ENCODE measurements around the gene RPP25L. TPM values are rescaled to one million over a fixed set of nuclear protein-coding genes. Genes with fewer than 3 reads are reported as not detected.

RPP25L gene
- polyA plus RNA-seq, 1 experiment, result 19.4 TPM

DNA sequence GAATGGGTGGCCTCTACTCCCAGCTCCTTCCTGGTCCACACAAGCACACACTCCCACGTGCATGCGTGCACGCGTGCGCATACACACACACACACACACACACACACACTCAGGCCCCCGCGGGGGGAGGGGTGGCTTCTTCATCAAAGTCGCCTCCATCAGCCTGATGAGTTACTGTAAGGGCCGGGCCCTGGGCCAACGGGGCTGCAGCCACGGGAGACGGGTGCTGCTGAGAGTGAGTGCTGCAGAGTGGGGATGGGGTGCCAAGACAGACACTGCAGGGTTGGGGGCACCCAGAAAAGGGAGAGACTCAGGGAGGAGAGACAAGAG, 40.5 kb downstream of the RPP25L start:
- no peak for DNase-seq (ENCODE audit: low read depth, low spot score)
- POLR2A ChIA-PET, result no interaction called here
- CTCF ChIA-PET, result interaction anchor here (1.3 kb wide), 1 partner anchor 20 kb away, joined by 3 read pairs; no protein-coding TSS in a partner anchor
- TF ChIP-seq, protein P1, sequence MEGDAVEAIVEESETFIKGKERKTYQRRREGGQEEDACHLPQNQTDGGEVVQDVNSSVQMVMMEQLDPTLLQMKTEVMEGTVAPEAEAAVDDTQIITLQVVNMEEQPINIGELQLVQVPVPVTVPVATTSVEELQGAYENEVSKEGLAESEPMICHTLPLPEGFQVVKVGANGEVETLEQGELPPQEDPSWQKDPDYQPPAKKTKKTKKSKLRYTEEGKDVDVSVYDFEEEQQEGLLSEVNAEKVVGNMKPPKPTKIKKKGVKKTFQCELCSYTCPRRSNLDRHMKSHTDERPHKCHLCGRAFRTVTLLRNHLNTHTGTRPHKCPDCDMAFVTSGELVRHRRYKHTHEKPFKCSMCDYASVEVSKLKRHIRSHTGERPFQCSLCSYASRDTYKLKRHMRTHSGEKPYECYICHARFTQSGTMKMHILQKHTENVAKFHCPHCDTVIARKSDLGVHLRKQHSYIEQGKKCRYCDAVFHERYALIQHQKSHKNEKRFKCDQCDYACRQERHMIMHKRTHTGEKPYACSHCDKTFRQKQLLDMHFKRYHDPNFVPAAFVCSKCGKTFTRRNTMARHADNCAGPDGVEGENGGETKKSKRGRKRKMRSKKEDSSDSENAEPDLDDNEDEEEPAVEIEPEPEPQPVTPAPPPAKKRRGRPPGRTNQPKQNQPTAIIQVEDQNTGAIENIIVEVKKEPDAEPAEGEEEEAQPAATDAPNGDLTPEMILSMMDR (IDR thresholded peaks at IDR 0.05; ENCODE audit: low read depth, low read length), result no peak
- peaks cover 87% of the 10 kb centered on the region for H3K27me3 ChIP-seq (ENCODE audit: control insufficient read depth, insufficient read depth, low read length)
- H3K9me3 ChIP-seq (ENCODE audit: control insufficient read depth, insufficient read depth, low read length), result no peaks in the 10 kb centered on the region; the same call in 1 of the 2 replicates
- H3K4me3 ChIP-seq (ENCODE audit: low read depth, low read length), result no peak overlapping the region
- no peak overlapping the region for H3K27ac ChIP-seq (ENCODE audit: low read depth, low read length)

DNA sequence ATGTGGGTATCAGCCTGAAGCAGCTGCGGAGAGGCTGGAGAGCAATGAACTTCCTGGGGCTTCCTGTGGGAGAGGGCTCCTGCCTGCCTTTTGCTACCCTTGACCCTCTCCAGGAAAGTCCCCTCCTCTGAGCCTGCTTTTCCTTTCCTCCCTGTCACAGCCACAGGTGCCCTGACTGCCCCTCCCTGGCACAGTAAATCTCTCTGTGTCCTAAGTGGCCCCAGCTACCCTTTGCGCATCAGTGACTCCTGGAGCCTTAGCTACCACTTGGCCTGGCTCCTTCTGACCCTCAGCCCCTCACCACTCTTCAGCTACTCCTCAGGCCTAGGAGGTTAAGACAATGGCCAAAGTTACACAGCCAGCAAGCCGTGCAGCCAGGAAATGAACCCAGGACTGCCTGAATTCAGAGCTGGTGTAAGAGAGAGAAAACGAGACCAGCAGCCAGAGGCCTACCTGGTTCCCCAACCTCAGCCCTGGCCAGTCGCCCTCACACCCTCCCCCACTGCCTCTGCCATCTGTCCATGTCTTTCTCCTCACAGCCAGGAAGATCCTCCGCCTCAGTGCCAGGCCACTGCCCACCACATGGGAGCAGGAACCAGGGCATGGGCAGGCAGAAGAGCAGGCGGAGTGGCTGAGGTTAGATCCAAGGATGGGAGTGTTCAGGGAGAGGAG, 41.0 kb downstream of the RPP25L start:
- ChIA-PET CTCF (interaction anchor here (1.1 to 1.3 kb wide), 2 partner anchors 20 to 167 kb away, joined by 3 to 4 read pairs; no protein-coding TSS in a partner anchor), POLR2A (no interaction called here)
- TF ChIP-seq, protein P1 (IDR thresholded peaks at IDR 0.05; ENCODE audit: low read depth, low read length), result no peak

GRCh38 chr9:34570376-34570775, 41.5 kb downstream of the RPP25L start:
- no peak overlapping the region for H3K27ac ChIP-seq (ENCODE audit: low read depth, low read length)
- no peaks in the 10 kb centered on the region; the same call in 1 of the 2 replicates for H3K9me3 ChIP-seq (ENCODE audit: control insufficient read depth, insufficient read depth, low read length)
- no peak overlapping the region for H3K4me3 ChIP-seq (ENCODE audit: low read depth, low read length)
- peaks cover 86% of the 10 kb centered on the region for H3K27me3 ChIP-seq (ENCODE audit: control insufficient read depth, insufficient read depth, low read length)
- POLR2A ChIA-PET, result no interaction called here
- no peak for DNase-seq (ENCODE audit: low read depth, low spot score)
- TF ChIP-seq, protein P1 (IDR thresholded peaks at IDR 0.05; ENCODE audit: low read depth, low read length), result no peak
- CTCF ChIA-PET, result interaction anchor here (1.1 to 1.3 kb wide), 2 partner anchors 21 to 167 kb away, joined by 3 to 4 read pairs; no protein-coding TSS in a partner anchor

More for the DNA sequence above, 41.0 kb downstream of the RPP25L start:
- no peak overlapping the region for H3K4me3 ChIP-seq (ENCODE audit: low read depth, low read length)
- no peak overlapping the region for H3K27ac ChIP-seq (ENCODE audit: low read depth, low read length)
- peaks cover 87% of the 10 kb centered on the region for H3K27me3 ChIP-seq (ENCODE audit: control insufficient read depth, insufficient read depth, low read length)
- H3K9me3 ChIP-seq (ENCODE audit: control insufficient read depth, insufficient read depth, low read length), result no peaks in the 10 kb centered on the region; the same call in 1 of the 2 replicates
- no peak for DNase-seq (ENCODE audit: low read depth, low spot score)

- CTCF ChIA-PET, result no interaction called here
- TF ChIP-seq, protein P1 (IDR thresholded peaks at IDR 0.05; ENCODE audit: low read depth, low read length), result no peak
- Histone ChIP-seq H3K4me3 (ENCODE audit: low read depth, low read length) (no peak overlapping the region), H3K9me3 (ENCODE audit: control insufficient read depth, insufficient read depth, low read length) (no peaks in the 10 kb centered on the region; the same call in 1 of the 2 replicates), H3K27me3 (ENCODE audit: control insufficient read depth, insufficient read depth, low read length) (peaks cover 76% of the 10 kb centered on the region), H3K27ac (ENCODE audit: low read depth, low read length) (no peak overlapping the region)
- DNase-seq (ENCODE audit: low read depth, low spot score), result no peak
- POLR2A ChIA-PET, result no interaction called here
Measured at GRCh38 chr9:34568774-34569173, 43.1 kb downstream of the RPP25L start.

- CTCF ChIA-PET, result interaction anchor here (1.0 kb wide), 1 partner anchor 23 kb away, joined by 4 read pairs; no protein-coding TSS in a partner anchor
- H3K9me3 ChIP-seq (ENCODE audit: control insufficient read depth, insufficient read depth, low read length), result no peaks in the 10 kb centered on the region; the same call in 1 of the 2 replicates
- DNase-seq (ENCODE audit: low read depth, low spot score), result no peak
- POLR2A ChIA-PET, result no interaction called here
- TF ChIP-seq, protein P1 (IDR thresholded peaks at IDR 0.05; ENCODE audit: low read depth, low read length), result no peak
- H3K27ac ChIP-seq (ENCODE audit: low read depth, low read length), result no peak overlapping the region
- peaks cover 70% of the 10 kb centered on the region for H3K27me3 ChIP-seq (ENCODE audit: control insufficient read depth, insufficient read depth, low read length)
- H3K4me3 ChIP-seq (ENCODE audit: low read depth, low read length), result no peak overlapping the region
Measured at GRCh38 chr9:34568133-34568532, 43.8 kb downstream of the RPP25L start.
